Lower leg skin (tissue), 3 donors: Measurements from ENCODE around the gene TMEM164.

Experiments
- POLR2A ChIP-seq, 2 donors: fragments of 450-650 bp; IDR thresholded peaks; one replicate each; pipeline ENCODE4 v1.6.1; 2016 to 2017; ENCODE audit warnings: antibody characterized with exemption in 2 of 2, mild to moderate bottlenecking in 1 of 2, moderate library complexity in 1 of 2
- TF ChIP-seq, protein P1 (sequence below), 3 donors: fragments of 450-650 bp; IDR thresholded peaks; one replicate each; pipeline ENCODE4 v1.5.1; 2016; ENCODE audit warnings: antibody characterized with exemption in 3 of 3, mild to moderate bottlenecking in 3 of 3, moderate library complexity in 2 of 3

DNA sequence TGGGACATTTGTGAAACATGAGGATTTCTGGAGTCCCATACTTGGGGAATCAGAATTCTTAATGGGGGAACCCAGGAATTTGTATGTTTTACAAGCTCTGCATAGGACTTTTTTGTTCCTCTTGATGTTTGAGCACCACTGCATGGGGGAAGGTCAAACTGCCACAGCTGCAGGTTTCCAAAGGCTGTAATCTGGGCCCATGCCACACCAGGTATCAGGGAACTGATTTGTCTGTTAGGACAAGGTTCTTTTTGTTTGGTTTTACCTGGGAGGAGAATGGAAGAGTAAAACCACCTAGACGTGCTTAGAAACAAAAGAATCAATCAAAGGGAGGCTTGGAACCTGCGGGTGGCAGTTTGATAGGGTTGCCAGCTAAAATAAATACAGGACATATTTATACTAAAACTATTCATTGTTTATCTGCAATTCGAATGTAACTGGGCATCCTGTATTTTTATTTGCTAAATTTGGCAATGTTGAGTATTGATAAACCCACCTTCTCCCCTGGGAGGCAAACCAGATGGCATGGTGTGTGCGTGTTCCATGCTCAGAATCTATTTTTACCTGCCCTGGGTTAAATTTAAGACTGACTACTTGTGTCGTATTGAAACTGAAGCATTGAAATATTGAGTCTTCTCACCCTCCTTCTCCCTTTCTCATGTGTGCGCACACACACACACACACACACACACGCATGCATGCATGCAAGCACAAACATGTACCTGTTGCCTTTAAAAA, 63.7 kb downstream of the TMEM164 start:
- TF ChIP-seq, protein P1, sequence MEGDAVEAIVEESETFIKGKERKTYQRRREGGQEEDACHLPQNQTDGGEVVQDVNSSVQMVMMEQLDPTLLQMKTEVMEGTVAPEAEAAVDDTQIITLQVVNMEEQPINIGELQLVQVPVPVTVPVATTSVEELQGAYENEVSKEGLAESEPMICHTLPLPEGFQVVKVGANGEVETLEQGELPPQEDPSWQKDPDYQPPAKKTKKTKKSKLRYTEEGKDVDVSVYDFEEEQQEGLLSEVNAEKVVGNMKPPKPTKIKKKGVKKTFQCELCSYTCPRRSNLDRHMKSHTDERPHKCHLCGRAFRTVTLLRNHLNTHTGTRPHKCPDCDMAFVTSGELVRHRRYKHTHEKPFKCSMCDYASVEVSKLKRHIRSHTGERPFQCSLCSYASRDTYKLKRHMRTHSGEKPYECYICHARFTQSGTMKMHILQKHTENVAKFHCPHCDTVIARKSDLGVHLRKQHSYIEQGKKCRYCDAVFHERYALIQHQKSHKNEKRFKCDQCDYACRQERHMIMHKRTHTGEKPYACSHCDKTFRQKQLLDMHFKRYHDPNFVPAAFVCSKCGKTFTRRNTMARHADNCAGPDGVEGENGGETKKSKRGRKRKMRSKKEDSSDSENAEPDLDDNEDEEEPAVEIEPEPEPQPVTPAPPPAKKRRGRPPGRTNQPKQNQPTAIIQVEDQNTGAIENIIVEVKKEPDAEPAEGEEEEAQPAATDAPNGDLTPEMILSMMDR (IDR thresholded peaks at IDR 0.05): no peak
- TF ChIP-seq POLR2A (IDR thresholded peaks at IDR 0.05): no peak
